Stimulated activated CD4-positive, alpha-beta T cell treated with anti-CD3 and anti-CD28 coated beads, TNF-alpha, amount 100 ng/mL, for 24 hours (primary cell): ENCODE results near the gene DENND1C.
"Not testable (repeated sequence)": the region's sequence is repeated elsewhere in the genome, so short reads cannot be mapped to it uniquely, and the experiment has no call there.

ENCODE experiments used
- DNase-seq, 3 experiments: peaks; one replicate each; pipeline ENCODE4 v3.0.0-alpha.2; 2020; ENCODE audit warnings: low read depth in 3 of 3

DENND1C gene

DNA sequence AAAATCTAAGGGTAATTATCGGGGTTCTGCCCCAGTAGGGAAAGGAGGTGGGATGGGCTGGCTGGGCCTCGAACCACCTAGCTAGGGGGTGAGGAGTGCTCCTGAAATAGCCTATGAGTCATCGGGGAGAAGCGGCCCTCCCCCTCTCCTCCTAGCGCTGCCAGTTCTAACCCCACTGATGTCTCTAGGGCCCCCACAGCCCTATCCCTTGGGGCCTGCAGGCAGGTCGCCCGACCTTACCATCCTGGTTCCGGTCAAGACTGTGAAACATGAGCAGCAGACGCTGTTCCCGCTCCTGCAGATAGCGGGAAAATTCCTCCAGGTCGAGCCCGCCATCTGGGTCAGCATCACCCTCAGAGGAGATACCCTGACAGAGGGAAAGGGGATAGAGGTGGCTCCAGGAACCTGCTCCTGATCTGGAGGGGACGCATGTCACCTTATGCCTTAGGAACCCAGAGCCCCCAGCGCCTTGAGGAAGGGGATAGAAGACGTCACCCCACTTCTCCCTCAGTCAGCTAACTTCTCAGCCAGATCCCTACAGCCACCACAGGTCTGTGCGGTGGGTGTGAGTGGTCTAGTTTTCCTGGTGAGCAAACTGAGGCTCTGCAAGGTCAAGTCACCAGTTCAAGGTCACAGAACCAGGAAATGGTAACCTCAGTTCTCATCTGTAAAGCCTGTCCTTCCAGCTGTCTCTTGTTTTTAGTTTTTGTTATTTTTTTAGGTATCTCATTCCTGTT lies 23.5 kb downstream of the DENND1C start:
- no peak for DNase-seq

DNA sequence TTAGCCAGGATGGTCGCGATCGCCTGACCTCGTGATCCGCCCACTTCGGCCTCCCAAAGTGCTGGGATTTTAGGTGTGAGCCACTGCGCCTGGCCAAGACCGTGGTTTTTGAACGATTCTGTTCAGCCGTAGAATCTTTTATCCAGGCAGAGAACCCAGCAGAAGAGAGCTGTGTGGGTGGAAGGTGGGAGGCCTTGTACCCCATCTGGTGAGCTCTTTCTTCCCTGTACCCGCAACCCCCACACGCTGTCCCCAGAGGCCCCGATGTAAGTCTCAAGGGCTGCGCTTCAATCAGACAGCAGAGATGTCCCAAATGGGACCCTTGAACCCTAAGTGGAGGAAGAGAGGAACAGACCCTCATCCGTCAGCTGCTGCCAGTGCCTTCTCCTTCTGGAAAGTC lies 25.7 kb downstream of the DENND1C start:
- no peak for DNase-seq

DNA sequence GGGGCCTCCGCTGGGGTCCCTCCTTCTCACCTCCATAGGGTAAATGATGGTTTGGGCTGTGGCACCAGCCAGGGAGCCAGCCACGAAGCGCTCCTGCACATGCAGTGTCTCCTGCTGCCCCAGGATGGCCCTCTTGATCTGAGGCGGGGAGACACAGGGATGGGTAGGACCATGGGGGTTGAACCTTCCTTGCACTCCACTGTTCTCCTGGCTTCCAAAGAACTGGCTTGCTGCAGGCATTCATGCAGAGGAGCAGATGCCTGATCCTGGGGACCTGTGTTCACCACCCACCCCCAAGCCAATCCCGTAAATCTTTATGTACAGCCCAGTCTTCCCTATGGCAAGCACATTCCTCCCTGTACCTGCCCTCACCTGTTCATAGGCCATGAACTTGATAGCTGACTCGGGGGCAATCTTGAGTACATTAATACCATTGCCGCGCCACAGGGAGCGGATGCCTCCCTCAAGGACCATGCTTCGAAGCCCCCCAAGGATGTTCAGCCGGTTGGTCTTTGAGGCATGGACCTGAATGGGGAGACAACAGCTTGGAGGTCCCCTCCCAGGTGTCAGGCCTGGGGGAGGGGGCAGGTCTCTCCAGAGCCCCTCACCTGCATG lies 27.5 kb downstream of the DENND1C start:
- no peak for DNase-seq

DNA sequence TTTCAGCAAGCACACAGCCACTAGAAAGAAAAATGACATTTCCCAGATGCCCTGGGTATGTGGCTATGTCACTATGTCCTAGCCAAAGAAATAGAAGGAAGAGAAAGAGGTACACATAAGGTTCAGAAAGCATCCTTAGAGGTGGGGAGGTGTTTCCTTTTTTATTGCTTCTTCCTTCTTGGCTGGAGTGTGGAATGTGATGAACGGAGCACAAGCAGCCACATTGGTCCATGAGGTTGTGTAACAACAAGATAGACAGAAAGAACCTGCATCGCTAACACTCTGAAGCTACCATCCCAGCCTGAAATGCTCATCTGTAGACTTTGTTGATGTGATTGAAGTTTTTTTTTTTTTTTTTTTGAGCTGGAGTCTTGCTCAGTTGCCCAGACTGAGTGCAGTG lies 28.7 kb downstream of the DENND1C start:
- no peak for DNase-seq

DNA sequence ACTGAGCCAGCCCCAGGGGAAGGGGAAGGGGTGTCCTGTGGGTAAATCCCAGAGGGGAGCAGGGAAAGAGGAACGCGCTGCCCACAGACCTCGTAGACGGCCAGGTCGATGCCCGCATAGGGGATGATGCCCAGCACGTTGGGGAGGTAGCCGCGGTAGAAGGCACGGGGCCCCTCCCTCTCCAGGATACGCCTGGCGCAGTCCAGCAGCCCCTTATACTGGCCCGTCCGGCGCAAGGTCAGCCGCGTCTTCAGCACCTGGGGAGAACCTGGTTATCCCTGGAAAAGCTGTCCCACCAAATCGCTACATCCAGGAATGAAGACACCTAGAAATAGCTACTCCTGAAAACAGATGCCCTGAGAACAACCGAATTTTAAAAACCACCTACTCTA lies 29.4 kb downstream of the DENND1C start:
- DNase-seq, result no peak

DNA sequence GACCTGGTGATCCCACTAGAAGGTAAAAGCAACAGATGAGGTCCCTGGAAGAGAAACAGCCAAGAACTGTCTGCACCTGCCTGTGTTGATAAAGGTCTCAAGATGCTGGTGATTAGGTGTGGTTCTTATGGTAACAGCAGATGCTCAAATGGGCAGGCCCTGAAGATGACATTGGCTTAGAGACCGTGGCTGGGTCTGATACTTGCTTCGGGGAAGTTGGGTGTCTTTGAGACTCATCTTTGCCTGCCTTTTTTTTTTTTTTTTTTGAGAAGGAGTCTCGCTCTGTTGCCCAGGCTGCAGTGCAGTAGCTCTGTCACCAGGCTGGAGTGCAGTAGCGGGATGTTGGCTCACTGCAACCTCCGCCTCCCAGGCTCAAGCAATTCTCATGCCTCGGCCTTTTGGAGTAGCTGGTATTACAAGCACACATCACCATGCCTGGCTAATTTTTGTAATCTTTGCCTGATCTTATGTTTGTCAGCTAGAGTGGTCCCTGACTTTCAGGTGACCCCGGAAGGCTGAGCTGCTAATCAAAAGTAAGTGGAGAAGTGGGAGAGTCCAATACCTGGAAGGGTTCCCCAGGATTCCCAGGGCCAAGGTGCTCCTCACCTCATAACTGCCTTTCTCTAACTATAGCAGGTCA lies 29.9 kb downstream of the DENND1C start:
- no peak for DNase-seq

DNA sequence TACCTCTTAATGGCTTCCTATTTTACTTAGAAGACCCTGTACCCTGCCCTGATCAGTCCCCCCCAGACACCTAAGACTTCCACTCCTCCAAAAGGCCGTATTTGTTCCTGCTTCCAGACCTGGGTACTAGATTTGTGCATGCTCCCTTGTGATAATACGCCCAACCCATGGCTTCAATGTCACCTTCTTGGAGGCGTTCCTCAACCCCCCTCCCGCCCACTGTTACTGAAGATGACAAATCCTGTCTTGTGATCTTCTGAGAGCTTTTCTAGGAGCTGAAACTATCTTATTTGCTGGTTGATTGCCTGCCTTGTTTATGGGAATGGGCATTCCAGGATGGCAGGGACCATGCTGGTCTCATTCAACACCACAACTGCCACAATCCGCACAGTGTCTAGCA lies 31.4 kb downstream of the DENND1C start:
- DNase-seq, result no peak

DNA sequence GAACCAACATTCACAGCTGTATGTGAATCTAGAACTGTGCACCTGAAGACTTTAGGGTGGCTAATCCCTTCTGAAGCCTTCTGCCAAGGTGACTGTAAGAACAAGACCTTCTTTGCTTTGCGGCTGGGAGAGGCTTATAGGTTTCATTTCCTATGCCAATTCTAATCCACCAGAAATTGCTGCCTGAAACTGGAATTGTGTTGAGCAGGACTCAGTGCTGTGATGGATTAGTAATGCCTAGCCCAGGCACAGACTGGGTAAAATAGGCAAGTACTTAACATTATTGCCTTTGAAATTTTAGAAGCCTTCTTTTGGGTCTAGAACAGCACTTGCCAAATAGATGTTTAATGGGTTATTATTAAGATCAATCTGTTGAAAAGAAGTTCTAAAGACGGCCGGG lies 33.5 kb downstream of the DENND1C start:
- no peak for DNase-seq

DNA sequence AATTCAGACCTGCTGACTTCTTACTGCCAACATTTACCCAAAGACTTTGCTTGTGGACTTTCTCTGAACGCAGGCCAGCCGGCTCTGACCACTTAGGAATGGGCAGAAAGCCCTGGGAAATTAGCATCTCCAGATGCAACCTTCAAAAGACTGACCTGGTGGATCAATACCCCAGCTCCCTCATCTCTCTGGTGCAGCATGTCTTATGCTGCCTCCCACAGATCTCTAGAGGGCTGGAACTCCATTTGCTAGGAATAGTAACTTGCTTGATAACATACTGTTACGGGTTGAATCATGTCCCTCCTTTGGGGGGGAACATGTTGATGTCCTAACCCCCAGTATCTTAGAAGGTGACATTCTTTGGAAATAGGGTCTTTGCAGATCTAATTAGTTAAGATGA lies 35.1 kb downstream of the DENND1C start:
- DNase-seq, result no peak

DNA sequence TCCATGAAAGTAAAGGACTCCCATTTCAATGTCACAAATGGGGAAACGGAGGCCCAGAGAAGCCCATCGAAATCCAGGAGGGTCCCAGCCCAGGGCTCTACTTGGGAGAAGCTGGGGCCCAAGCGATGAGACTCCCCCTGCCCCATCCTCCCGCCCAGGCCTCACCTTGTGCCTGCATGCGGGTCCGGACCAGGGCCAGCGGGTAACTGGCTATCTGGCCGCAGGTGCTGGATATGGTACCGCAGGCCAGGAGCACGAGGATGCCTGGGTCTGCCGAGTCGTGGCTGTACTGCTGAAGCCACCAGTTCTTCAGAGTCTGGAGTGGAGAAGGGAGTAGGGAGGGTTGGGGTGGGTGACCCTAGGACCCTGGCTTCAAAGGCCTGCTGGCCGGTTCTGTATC lies 37.6 kb downstream of the DENND1C start:
- no peak for DNase-seq

DNA sequence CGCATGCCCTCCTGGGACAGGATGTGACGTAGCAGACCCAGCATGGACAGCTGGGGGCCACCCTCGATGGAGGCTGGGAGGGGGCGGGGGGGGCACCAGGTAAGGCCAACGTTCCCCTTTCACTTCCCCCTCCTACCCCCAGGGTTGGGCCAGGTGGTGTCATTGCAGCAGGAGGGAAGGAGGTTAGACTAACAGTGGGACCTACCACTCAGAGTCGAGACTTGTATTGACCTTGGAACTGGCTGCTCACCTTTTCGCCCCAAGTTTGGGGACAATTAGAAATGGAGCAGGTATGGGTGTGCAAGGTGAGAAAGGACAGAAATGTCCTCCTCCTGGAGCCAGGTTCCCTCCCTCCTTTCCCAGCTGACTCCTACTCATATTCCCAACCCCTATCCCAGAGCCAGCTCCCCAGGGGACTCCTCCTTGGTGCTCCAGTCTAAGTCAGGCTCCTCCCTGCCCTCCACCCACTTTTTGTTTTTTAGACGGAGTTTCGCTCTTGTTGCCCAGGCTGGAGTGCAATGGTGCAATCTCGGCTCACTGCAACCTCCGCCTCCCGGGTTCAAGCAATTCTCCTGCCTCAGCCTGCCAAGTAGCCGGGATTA lies 39.4 kb downstream of the DENND1C start:
- DNase-seq, result no peak

DNA sequence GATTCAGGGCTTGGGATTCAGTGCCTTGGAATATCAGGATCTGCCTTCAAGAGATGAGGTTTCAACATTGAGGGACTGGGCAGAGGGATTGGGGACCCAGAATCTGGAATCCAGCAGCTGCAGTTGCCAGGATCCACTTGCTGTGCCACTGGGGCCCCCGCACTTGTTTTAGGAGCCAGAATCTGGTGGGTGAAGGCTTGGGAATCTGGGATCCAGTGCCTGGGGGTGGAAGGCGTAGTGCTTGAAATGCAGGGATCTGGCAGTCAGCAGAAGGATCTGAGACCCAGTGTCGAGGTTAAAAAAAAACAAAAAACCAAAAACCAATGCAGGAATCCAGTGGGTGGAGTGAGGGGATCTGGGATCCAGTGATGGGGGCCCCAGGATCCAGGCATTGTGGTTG lies 40.7 kb downstream of the DENND1C start:
- DNase-seq, result no peak

DNA sequence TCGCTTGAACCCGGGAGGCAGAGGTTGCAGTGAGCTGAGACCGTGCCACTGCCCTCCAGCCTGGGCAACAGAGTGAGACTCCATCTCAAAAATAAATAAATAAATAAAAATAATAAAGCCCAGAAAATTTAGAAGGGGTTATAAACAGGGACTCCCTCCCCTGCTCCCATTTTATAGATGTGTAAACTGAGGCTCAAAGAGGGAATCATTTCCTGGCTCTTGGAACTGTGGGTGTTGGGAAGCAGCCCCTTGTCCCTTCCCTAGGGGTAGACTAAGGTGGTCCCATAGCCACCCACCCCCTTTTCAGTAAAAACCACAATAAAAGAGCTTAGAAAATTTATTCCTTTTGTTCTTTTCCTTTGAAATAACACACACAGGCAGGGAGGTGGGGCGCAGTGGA lies 41.8 kb downstream of the DENND1C start:
- DNase-seq, result no peak

DNA sequence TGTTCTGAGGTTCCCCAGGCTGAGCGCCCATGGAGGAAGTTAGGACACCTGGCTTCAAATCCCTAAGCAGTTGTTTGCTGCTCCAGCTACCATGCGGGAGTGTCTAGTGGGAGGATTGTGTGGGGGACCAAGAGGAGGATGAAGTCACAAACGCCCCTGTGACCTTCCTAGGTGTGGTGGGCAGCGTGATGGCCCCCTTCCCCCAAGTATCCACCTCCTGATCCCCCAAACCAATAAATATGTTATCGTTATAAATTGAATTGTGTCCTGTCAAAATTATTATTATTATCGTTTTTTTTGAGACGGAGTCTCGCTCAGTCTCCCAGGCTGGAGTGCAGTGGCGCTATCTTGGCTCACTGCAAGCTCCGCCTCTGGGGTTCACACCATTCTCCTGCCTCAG lies 47.9 kb downstream of the DENND1C start, which contains the start of gene SLC25A41:
SLC25A41 (minus strand) TSS at position 101 of the 400 bp plus-strand sequence; CDS start at position 31, 70 bp downstream.
- DNase-seq, result no peak

DNA sequence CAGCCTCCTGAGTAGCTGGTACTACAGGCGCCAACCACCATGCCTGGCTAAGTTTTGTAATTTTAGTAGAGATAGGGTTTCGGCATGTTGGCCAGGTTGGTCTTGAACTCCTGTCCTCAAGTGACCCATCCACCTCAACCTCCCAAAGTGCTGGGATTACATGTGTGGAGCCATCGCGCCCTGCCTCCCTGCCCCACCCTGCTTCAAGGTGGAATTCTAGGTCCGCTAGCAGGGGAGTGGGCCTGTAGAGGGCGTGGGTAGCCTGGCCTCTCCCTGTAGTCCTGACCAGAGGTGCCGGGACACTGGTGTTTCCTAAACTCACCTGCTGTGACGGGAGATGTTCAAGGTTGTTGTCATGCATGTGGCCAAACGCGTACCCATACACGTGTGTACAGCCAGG lies 48.4 kb downstream of the DENND1C start:
- no peak for DNase-seq

DNA sequence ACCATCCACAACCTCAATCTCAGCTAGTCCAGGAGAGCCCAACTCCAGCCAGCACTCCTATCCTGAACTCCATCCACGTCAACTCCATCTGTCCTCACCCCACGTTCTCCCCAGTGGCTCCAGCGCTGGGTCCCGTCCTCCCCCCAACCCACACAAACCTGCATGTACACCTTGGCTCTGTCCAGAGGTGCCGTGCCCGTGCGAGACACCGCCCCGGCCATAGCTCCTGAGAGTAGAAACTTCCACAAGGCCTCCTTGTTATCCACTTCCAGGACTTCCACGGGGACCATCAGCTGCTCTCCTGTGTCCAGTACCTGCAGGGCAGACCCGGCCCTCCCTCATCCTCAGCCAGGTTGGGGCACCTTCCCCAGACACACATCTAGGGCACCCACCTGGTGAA lies 49.7 kb downstream of the DENND1C start:
- DNase-seq, result no peak

DNA sequence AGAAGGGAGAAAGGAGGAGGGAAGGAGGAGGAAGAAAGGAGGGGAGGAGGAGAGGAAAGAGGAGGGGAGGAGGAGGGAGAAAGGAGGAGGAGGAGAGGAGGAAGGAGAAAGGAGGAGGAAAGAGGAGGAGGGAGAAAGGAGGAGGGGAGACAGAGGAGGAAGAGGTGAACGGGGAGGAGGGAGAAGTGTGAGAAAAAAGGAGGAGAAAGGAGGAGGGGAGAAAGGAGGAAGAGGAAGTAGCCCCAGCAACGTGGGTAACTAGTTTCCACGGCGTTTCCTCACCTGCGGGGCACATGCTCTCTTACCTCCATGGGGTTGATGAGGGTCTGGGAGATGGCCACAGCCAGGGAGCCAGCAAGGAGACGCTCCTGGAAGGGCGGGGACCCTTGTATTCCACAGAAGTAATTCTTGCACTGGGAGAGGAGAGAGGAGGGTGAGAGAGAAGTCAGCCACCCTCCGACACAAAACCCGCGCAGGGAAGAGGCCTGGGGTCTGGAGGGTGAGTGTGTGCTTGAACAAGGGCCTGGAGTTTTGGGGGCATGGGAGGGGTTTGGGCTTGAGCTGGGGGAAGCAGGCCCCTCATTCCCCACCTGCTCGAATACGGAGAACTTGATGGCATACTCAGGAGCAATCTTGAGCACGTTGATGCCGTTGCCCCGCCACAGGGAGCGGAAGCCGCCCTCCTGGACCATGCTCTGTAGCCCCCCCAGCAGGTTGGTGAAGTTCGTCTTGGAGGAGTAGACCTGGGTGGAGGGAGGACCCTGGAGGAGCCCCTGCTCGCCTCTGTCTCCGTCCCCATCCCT lies 52.0 kb downstream of the DENND1C start:
- no peak for DNase-seq

DNA sequence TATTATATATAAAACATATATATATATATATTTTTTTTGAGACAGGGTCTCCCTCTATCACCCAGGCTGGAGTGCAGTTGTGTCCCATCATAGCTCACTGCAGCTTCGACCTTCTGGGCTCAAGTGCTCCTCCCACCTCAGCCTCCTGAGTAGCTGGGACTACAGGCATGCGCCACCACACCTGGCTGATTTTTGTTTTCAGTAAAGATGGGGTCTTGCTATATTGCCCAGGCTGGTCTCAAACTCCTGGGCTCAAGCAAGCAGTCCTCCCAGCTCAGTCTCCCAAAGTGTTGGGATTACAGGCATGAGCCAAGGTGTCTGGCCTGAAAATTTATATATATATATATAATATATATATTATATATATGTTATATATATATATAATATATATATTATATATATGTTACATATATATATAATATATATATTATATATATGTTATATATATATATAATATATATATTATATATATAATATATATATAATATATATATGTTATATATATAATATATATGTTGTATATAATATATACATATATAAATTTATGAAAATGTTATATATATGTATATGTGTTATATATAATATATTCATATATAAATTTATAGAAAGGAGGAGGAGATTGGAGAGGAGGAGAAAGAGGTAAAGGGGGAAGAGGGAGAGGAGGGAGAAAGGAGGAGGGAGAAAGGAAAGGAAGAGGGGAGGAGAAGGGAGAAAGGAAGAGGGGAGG lies 52.7 kb downstream of the DENND1C start:
- DNase-seq, result not testable (repeated sequence)

DNA sequence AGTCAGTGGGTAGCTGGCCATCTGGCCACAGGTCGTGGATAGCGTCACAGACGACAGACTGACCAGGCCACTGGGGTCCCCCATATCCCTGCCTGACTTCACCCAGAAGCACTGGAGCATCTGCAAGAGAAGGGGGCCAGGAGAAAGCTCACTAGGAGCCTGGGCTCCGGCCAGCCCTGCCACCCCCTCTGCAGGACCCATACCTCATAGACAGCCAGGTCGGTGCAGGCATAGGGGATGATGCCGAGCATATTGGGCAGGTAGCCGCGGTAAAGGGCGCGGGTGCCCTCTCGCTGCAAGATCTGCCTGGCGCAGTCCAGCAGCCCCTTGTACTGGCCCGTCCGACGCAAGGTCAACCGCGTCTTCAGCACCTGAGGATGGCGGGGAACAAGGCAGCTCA lies 54.5 kb downstream of the DENND1C start:
- no peak for DNase-seq

DNA sequence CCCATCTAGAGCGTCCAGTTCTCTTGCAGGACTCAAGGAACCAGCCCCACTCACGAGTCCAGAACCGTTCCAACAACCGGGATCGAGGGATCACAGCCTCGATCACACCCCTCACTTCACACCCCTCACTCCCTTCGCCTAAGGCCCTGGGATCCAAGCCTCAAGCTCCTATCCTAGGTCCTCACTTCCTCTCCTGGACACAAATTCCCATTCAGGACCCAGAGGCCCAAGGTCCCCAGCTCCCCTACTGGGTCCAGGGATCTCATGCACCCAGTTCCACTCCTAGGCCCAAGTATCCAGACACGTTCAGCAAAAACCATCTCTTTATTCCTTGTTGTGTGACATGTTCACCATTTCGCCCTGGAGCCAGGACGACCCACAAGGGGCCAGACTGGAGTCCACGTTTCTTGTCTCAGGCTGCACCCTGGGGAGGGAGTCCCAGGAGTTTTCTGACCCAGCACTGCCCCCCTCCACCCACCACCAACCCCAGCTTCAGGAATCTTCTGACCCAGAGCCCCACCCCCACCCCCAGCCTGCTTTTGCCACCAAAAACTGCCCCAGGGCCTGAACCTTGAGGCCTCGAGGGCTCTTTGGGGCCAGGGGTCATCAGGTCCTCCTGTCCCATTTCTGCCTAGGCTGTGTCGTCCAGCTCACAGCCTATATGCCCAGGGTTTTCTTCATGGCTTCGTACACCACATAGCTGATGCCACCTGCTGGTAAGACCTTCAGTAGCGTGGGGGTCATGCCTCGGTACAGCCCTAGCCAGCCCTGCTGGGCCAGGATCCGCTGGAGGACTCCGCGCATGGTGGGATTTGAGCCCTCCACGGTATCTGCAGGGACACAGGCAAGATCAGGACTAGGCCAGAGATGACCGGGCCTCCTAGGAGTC lies 55.6 kb downstream of the DENND1C start:
- no peak for DNase-seq
